Measurements from ENCODE around the gene MERTK.

Gene MERTK

DNA sequence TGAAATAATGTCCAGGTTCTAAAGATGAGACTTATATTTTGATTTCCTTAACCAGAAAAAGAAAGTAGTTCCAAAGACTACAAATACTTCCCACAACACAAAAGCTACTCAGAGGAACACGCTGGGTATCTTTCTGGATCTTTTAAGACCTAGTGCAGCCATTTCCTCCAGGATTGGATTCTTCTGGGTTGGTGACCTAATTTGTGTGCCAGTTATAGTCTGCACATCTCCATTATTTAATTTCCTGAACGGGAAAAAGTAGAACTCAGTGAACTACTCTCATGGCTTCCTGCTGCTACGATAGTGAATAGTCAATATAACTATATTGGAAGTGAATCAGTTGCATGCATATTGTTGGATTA is 158.2 kb downstream of the MERTK start:
- H4K20me1 ChIP-seq (ENCODE audit: control insufficient read depth, insufficient read depth, low read depth, low read length) = peaks cover 11% of the 10 kb centered on the region; the same call in 1 of the 2 replicates
- H3K4me2 ChIP-seq (ENCODE audit: low read length) = peak overlapping the region; percentile 55
- no peak for TF ChIP-seq EZH2phosphoT487 (IDR thresholded peaks at IDR 0.05; ENCODE audit: borderline replicate concordance, low read length)
- TF ChIP-seq, protein P1, sequence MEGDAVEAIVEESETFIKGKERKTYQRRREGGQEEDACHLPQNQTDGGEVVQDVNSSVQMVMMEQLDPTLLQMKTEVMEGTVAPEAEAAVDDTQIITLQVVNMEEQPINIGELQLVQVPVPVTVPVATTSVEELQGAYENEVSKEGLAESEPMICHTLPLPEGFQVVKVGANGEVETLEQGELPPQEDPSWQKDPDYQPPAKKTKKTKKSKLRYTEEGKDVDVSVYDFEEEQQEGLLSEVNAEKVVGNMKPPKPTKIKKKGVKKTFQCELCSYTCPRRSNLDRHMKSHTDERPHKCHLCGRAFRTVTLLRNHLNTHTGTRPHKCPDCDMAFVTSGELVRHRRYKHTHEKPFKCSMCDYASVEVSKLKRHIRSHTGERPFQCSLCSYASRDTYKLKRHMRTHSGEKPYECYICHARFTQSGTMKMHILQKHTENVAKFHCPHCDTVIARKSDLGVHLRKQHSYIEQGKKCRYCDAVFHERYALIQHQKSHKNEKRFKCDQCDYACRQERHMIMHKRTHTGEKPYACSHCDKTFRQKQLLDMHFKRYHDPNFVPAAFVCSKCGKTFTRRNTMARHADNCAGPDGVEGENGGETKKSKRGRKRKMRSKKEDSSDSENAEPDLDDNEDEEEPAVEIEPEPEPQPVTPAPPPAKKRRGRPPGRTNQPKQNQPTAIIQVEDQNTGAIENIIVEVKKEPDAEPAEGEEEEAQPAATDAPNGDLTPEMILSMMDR (IDR thresholded peaks at IDR 0.05; ENCODE audit: low read depth, low read length, poor library complexity, severe bottlenecking) = no peak
- peaks cover 36% of the 10 kb centered on the region for H3K79me2 ChIP-seq (ENCODE audit: control insufficient read depth, low read length)
- no peaks in the 10 kb centered on the region for H3K9me2 ChIP-seq (replicated peaks; ENCODE audit: control insufficient read depth, low read length)
- peak overlapping the region; percentile 81 for H3K4me3 ChIP-seq (ENCODE audit: low read length)
- H3F3A ChIP-seq (ENCODE audit: control insufficient read depth, insufficient read depth) = peaks cover 5% of the 10 kb centered on the region; the same call in 1 of the 2 replicates
- H3K27me3 ChIP-seq (ENCODE audit: control insufficient read depth, low read length) = no peaks in the 10 kb centered on the region
- peak overlapping the region; percentile 53; the same call in 1 of the 2 replicates for H3K27ac ChIP-seq (ENCODE audit: low read depth, low read length)
- peaks cover 19% of the 10 kb centered on the region for H3K36me3 ChIP-seq (ENCODE audit: control insufficient read depth, low read length)
- H3K9me3 ChIP-seq (ENCODE audit: control insufficient read depth, insufficient read depth, low read length) = no peaks in the 10 kb centered on the region
- H3K4me1 ChIP-seq (ENCODE audit: control insufficient read depth, low read length) = peaks cover 26% of the 10 kb centered on the region

DNA sequence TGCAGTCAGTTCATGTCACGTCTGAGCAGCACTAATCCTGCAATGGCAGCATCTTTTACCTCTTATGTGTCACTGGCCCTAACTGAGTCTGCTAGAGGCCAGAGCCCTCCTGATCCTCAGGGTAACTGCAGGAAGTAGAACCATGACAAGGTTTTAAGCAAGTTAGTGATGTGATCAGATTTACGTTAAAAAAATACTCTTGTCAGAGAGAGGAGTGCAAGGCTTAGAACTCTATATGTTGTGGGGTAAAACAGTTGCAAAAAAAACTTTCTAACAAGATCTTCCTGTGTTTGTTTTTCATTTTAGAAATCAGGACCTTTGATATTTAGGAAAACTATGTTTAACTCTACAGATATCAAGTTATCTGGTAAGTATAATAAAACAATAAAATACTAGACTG is 161.3 kb downstream of the MERTK start:
- H3K27ac ChIP-seq (ENCODE audit: low read depth, low read length) = no peak overlapping the region
- peaks cover 11% of the 10 kb centered on the region; the same call in 1 of the 2 replicates for H4K20me1 ChIP-seq (ENCODE audit: control insufficient read depth, insufficient read depth, low read depth, low read length)
- H3K4me1 ChIP-seq (ENCODE audit: control insufficient read depth, low read length) = peaks cover 18% of the 10 kb centered on the region
- H3K79me2 ChIP-seq (ENCODE audit: control insufficient read depth, low read length) = peaks cover 36% of the 10 kb centered on the region
- no peak overlapping the region for H3K4me3 ChIP-seq (ENCODE audit: low read length)
- H3K9me3 ChIP-seq (ENCODE audit: control insufficient read depth, insufficient read depth, low read length) = no peaks in the 10 kb centered on the region
- H3K9me2 ChIP-seq (replicated peaks; ENCODE audit: control insufficient read depth, low read length) = no peaks in the 10 kb centered on the region
- peaks cover 5% of the 10 kb centered on the region; the same call in 1 of the 2 replicates for H3F3A ChIP-seq (ENCODE audit: control insufficient read depth, insufficient read depth)
- no peak overlapping the region for H3K4me2 ChIP-seq (ENCODE audit: low read length)
- no peaks in the 10 kb centered on the region for H3K27me3 ChIP-seq (ENCODE audit: control insufficient read depth, low read length)
- peaks cover 46% of the 10 kb centered on the region for H3K36me3 ChIP-seq (ENCODE audit: control insufficient read depth, low read length)
- TF ChIP-seq, protein P1 (IDR thresholded peaks at IDR 0.05; ENCODE audit: low read depth, low read length, poor library complexity, severe bottlenecking) = no peak
- TF ChIP-seq EZH2phosphoT487 (IDR thresholded peaks at IDR 0.05; ENCODE audit: borderline replicate concordance, low read length) = no peak

DNA sequence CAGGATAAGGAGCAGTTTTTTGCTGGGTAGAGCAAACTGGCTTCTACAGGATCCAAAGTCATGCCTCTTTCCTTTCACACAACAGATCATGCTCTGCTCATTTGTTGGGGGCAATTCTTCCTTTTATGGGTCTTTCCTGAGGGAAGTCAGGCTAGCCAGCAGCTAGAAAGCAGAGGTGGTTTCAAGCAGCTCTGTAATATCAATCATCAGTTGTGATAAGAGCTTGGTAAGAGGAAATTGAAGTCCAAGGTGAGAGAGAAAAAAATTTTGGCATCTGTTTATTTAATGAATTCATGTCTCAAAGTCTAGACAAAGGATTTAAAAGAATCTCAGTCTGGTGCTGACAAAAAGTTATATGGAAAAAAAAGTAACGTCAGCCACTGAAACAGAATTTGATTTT is 162.9 kb downstream of the MERTK start:
- Histone ChIP-seq H3F3A (ENCODE audit: control insufficient read depth, insufficient read depth) (peaks cover 4% of the 10 kb centered on the region; the same call in 1 of the 2 replicates), H3K4me3 (ENCODE audit: low read length) (no peak overlapping the region), H3K4me1 (ENCODE audit: control insufficient read depth, low read length) (peaks cover 17% of the 10 kb centered on the region), H3K9me2 (replicated peaks; ENCODE audit: control insufficient read depth, low read length) (no peaks in the 10 kb centered on the region), H3K79me2 (ENCODE audit: control insufficient read depth, low read length) (peaks cover 30% of the 10 kb centered on the region), H3K27me3 (ENCODE audit: control insufficient read depth, low read length) (no peaks in the 10 kb centered on the region), H4K20me1 (ENCODE audit: control insufficient read depth, insufficient read depth, low read depth, low read length) (peaks cover 11% of the 10 kb centered on the region; the same call in 1 of the 2 replicates), H3K4me2 (ENCODE audit: low read length) (no peak overlapping the region), H3K36me3 (ENCODE audit: control insufficient read depth, low read length) (peaks cover 52% of the 10 kb centered on the region), H3K9me3 (ENCODE audit: control insufficient read depth, insufficient read depth, low read length) (no peaks in the 10 kb centered on the region), H3K27ac (ENCODE audit: low read depth, low read length) (no peak overlapping the region)
- TF ChIP-seq EZH2phosphoT487 (IDR thresholded peaks at IDR 0.05; ENCODE audit: borderline replicate concordance, low read length) = no peak
- TF ChIP-seq, protein P1 (IDR thresholded peaks at IDR 0.05; ENCODE audit: low read depth, low read length, poor library complexity, severe bottlenecking) = no peak

All from DOHH2 (cell line).